Testis (tissue), 3 donors: Measurements from ENCODE around the gene ZNF763. TPM values are rescaled to one million over a fixed set of nuclear protein-coding genes. Genes with fewer than 3 reads are reported as not detected.

Experiments
- DNase-seq: peaks from one replicate; pipeline ENCODE4 v3.0.0-alpha.2; 2019
- H3K27ac ChIP-seq, 2 donors: fragments of 200-600 bp; sonication (generic); one replicate each; pipeline ENCODE4 v1.5.1; 2019
- H3K27me3 ChIP-seq: fragments of 200-600 bp; sonication (generic); one replicate; pipeline ENCODE4 v1.5.1; 2019
- H3K36me3 ChIP-seq: fragments of 200-600 bp; sonication (generic); one replicate; pipeline ENCODE4 v1.5.1; 2017; ENCODE audit warnings: low read depth; ENCODE audit errors: missing control alignments
- H3K4me1 ChIP-seq: fragments of 200-600 bp; sonication (generic); one replicate; pipeline ENCODE4 v1.5.1; 2019
- H3K4me3 ChIP-seq, 2 donors: fragments of 200-600 bp; sonication (generic); one replicate each; pipeline ENCODE4 v1.5.1; 2017 to 2019
- H3K9me3 ChIP-seq: fragments of 200-600 bp; sonication (generic); one replicate; pipeline ENCODE4 v1.5.1; 2017
- POLR2A ChIP-seq: fragments of 450-650 bp; IDR thresholded peaks from one replicate; pipeline ENCODE4 v1.6.1; 2017; ENCODE audit warnings: antibody characterized with exemption, mild to moderate bottlenecking, moderate library complexity
- WGBS, 2 donors: methylation state at CpG; one replicate each; pipeline ENCODE4 v1.1.5; 2018; 5-methylcytosine and 5-hydroxymethylcytosine counted together
- intact Hi-C: fragments of 100-400 bp; cut with DNase I; formaldehyde crosslinking; loops from one replicate; pipeline ENCODE4 v1.15.1; 2023; ENCODE audit warnings: low total_unique reads
- polyA plus RNA-seq: library from polyadenylated mRNA; stranded (reverse); fragments of 350-450 nt; fragmentation: Illumina TruSeq; extraction: RNeasy Lipid Tissue Mini Kit (QIAGEN cat#74804); gene quantifications from one replicate; pipeline ENCODE4 v1.2.3, GENCODE V29; 2014; ENCODE audit warnings: low read depth, low replicate concordance; ENCODE audit not compliant: insufficient read depth
- total RNA-seq, 2 donors: library from RNA; depleted of rRNA; stranded (reverse); fragments of >200 nt; gene quantifications; one replicate each; pipeline ENCODE4 v1.2.3, GENCODE V29; 2016
- TF ChIP-seq, protein P1 (sequence below), 3 experiments: fragments of 450-650 bp in 2 of 3; fragments of 200-600 bp in 1 of 3; sonication (generic) in 1 of 3; IDR thresholded peaks; one replicate each; pipeline ENCODE4 v1.5.1; 2016 to 2019; ENCODE audit warnings: antibody characterized with exemption in 3 of 3, mild to moderate bottlenecking in 2 of 3, moderate library complexity in 1 of 3

ZNF763 gene
- total and polyA plus RNA-seq, 3 donors from 2014 or later: 5.0 to 7.9 (median 7.6) TPM

DNA sequence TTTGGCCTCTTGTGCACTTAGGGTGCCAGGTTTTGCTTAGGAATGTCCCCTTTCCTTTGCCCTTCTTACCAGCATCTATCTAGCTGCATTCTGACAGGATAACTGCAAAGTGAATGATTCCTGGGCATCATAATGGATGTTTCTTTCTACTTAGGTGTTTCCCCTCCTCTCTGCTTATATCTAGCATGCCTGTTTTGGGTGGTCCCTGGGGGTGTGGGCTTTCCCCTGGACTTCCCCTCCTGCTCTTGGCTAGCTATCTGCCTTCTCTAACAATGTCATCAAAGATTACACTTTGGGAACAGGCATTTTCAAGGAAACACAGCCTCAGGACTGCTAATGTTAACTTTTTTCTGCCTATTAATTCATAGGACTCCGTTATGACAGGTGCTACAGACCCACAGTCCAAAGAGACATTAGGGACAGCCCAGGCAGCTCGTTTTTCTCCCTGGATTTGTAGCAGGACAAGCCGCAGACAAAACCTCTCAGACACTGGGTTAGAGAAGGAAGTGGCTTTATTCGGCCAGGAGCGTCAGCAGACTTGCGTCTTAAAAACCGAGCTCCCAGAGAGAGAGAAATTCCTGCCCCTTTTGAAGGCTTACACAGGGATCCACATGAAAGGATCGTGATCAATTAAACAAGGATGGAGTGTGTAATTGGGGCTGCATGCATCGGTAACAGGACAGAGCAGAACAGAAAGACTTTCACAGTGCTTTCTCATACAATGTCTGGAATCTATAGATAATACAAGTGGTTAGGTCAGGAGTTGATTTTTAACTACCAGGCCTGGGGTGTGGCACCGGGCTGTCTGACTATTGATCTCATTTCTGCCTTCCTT is 22.6 kb upstream of the ZNF763 start:
- TF ChIP-seq, protein P1, sequence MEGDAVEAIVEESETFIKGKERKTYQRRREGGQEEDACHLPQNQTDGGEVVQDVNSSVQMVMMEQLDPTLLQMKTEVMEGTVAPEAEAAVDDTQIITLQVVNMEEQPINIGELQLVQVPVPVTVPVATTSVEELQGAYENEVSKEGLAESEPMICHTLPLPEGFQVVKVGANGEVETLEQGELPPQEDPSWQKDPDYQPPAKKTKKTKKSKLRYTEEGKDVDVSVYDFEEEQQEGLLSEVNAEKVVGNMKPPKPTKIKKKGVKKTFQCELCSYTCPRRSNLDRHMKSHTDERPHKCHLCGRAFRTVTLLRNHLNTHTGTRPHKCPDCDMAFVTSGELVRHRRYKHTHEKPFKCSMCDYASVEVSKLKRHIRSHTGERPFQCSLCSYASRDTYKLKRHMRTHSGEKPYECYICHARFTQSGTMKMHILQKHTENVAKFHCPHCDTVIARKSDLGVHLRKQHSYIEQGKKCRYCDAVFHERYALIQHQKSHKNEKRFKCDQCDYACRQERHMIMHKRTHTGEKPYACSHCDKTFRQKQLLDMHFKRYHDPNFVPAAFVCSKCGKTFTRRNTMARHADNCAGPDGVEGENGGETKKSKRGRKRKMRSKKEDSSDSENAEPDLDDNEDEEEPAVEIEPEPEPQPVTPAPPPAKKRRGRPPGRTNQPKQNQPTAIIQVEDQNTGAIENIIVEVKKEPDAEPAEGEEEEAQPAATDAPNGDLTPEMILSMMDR (IDR thresholded peaks at IDR 0.05): no peak
- TF ChIP-seq POLR2A: no peak
- Histone ChIP-seq H3K4me1 (no peaks in the 10 kb centered on the region), H3K27me3 (no peaks in the 10 kb centered on the region), H3K36me3 (no peaks in the 10 kb centered on the region), H3K4me3 (no peak overlapping the region), H3K9me3 (no peaks in the 10 kb centered on the region), H3K27ac (no peak overlapping the region)
- intact Hi-C loops: no loop called here
- DNase-seq: no peak
- 94 to 96% methylated on average over 10 of the region's 10 CpGs for WGBS, 2 donors

GRCh38 chr19:11942843-11943108 is 22.1 kb upstream of the ZNF763 start:
- Histone ChIP-seq H3K27ac (no peak overlapping the region), H3K27me3 (no peaks in the 10 kb centered on the region), H3K36me3 (no peaks in the 10 kb centered on the region), H3K4me3 (no peak overlapping the region), H3K4me1 (no peaks in the 10 kb centered on the region), H3K9me3 (no peaks in the 10 kb centered on the region)
- TF ChIP-seq, protein P1 (IDR thresholded peaks at IDR 0.05): no peak
- no peak for TF ChIP-seq POLR2A
- no peak for DNase-seq
- intact Hi-C loops: no loop called here

DNA sequence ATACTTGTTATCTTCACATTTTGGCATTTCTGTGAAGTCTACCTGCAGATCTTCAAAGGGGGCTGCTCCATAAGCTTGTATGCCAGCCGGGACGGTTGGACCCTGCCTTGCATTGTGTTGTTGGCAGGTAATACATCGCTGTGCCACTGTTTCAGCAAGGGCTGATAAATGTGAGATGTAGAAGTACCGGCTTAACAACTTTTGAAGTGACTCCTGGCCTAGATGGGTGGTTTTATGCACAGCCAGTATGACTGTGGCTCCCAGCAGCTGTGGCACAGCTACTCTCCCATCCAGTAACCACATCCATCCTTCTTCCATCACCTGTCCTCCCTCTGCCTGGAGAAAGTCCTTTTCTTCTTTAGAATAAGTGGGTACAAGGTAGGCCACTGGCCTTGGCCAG is 20.2 kb upstream of the ZNF763 start:
- H3K36me3 ChIP-seq: peaks cover 5% of the 10 kb centered on the region
- H3K9me3 ChIP-seq: peaks cover under 1% of the 10 kb centered on the region
- TF ChIP-seq POLR2A: no peak
- TF ChIP-seq, protein P1 (IDR thresholded peaks at IDR 0.05): no peak
- H3K4me1 ChIP-seq: no peaks in the 10 kb centered on the region
- no peak overlapping the region for H3K27ac ChIP-seq
- no peaks in the 10 kb centered on the region for H3K27me3 ChIP-seq
- DNase-seq: no peak
- WGBS, 2 donors: 97 to 98% methylated on average over 4 of the region's 4 CpGs
- H3K4me3 ChIP-seq: no peak overlapping the region
- intact Hi-C loops: no loop called here

- no peak overlapping the region for H3K4me3 ChIP-seq
Measured at GRCh38 chr19:11948646-11949045, 16.2 kb upstream of the ZNF763 start.

More at GRCh38 chr19:11948646-11949045, 16.2 kb upstream of the ZNF763 start:
- Histone ChIP-seq H3K27me3 (no peaks in the 10 kb centered on the region), H3K27ac (no peak overlapping the region), H3K36me3 (peaks cover 9% of the 10 kb centered on the region), H3K9me3 (peaks cover 6% of the 10 kb centered on the region), H3K4me1 (no peaks in the 10 kb centered on the region)
- intact Hi-C loops: no loop called here
- TF ChIP-seq POLR2A: no peak
- TF ChIP-seq, protein P1 (IDR thresholded peaks at IDR 0.05): no peak
- no peak for DNase-seq
- 92 to 98% methylated on average over 3 of the region's 3 CpGs for WGBS, 2 donors
